GM12875 (cell line): ENCODE measurements around the gene DPP6.

Source experiments
- H3K4me3 ChIP-seq: one replicate; pipeline ENCODE4 v1.5.1; 2011; ENCODE audit warnings: low read depth, low read length, control low read depth
- TF ChIP-seq, protein P1 (sequence below): IDR thresholded peaks from 2 replicates; pipeline ENCODE4 v1.5.1; 2011; ENCODE audit warnings: low read depth, mild to moderate bottlenecking, control low read depth, inconsistent platforms, low read length, moderate library complexity, borderline replicate concordance; ENCODE audit not compliant: insufficient read depth

DPP6 gene

DNA sequence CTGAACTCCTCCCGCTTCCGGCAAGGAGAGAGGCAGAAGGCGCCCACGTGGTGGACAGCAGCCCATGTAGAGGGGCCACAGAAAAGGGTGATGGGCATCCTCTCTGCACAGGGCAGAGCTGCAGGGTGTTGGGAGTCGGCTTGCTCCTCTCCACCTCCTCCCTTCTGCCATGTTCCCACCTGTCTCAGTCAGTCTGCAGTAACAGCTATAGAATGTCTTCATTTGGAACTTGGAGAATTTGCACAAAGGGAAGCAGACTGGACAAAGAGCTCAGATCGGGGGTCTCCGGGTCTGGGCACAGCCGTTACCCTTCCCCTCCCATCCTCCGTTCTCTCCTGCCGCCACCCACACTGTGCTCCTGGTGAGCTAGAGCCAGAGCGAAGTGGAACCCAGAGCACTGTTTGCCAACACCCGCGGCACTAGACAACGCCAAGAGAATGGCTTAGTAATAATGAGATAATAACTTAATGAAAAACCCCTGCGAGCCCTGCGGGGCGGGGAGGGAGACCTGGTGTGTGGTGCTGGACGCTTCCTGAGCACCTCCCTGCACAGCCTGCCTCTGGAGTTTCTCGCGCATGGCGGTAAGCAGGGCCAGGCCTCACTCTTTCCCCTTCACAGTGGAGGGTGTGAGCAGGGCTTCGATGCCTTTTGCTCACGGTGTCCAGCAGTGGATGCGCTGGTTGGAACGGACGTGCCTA, 696.0 kb downstream of the DPP6 start:
- TF ChIP-seq, protein P1, sequence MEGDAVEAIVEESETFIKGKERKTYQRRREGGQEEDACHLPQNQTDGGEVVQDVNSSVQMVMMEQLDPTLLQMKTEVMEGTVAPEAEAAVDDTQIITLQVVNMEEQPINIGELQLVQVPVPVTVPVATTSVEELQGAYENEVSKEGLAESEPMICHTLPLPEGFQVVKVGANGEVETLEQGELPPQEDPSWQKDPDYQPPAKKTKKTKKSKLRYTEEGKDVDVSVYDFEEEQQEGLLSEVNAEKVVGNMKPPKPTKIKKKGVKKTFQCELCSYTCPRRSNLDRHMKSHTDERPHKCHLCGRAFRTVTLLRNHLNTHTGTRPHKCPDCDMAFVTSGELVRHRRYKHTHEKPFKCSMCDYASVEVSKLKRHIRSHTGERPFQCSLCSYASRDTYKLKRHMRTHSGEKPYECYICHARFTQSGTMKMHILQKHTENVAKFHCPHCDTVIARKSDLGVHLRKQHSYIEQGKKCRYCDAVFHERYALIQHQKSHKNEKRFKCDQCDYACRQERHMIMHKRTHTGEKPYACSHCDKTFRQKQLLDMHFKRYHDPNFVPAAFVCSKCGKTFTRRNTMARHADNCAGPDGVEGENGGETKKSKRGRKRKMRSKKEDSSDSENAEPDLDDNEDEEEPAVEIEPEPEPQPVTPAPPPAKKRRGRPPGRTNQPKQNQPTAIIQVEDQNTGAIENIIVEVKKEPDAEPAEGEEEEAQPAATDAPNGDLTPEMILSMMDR = no peak
- H3K4me3 ChIP-seq = no peak overlapping the region

DNA sequence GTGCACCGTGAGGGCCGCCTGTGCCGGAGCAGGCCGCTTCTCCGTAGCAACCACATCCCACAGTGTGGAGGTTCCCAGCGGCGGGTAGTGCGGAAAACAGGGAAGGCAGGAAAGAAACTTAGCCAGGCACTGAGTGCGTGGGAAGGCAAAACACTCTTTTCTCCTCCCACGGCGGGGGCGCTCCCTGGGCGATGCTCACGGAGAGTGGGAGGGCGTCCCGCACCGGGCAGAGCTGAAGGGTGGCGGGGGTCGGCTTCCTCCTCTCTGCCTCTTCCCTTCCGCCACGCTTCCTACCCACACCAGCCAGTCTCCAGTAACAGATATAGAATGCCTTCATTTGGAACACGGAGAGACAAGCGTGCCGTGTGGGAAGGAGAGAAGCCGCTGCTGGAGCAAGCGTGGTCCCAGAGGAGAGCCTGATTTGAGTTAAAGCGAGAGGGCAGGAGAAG, 698.2 kb downstream of the DPP6 start:
- TF ChIP-seq, protein P1 = no peak
- no peak overlapping the region for H3K4me3 ChIP-seq

DNA sequence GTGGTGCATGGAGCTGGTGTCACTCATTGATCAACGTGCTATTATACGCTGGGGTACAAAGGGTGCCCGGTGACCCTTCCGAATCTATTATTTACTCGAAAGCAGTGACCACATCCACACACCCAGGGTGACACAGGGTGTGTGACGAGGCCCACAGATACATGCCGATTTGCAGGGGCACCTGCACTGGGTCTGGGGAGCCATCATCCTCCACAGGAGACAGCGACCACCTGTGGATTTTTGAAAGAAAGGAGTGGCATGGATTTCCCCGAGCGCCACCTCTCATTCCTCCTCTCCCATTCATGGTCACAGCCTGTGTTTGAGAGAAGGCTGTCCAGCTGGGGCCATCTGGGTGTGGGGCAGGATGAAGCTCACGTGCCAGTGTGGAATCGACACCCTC, 701.0 kb downstream of the DPP6 start:
- TF ChIP-seq, protein P1 = no peak
- H3K4me3 ChIP-seq = no peak overlapping the region

DNA sequence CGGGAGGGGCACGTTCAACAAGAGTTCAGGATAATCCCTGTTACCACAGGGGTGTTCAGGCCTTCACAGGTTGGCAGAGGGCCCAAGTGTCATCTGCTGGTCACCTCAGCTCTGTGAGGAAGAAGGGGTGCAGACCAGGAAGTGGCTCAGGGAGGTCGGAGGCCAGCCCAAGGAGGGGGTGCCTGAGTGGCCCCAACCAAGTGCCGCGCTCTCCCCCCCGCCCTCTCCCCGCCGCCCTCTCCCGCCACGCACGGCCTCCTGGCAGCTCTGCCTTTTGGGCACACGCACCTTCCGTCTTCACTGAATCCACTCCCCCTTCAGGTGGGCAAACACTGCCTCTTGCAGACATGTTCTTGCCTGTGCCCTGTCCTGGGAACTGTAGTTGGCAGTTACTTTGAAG, 705.6 kb downstream of the DPP6 start:
- TF ChIP-seq, protein P1 = no peak
- H3K4me3 ChIP-seq = no peak overlapping the region

DNA sequence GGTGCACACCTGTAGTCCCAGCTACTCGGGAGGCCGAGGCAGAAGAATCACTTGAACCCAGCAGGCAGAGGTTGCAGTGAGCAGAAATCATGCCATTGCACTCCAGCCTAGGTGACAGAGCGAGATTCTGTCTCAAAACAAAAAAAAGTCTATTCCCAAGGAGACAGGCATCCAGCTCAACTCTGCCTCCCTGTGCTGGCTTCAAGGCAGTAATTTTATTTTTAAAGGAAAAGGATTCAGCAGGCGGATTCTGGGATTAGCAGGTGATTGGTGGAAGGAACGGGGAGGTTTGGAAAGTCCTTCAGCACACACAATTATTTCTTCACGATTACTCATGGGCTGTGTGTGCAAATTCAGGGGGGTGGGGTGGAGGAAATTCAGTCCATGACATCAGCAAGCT, 707.8 kb downstream of the DPP6 start:
- TF ChIP-seq, protein P1 = no peak
- no peak overlapping the region for H3K4me3 ChIP-seq

DNA sequence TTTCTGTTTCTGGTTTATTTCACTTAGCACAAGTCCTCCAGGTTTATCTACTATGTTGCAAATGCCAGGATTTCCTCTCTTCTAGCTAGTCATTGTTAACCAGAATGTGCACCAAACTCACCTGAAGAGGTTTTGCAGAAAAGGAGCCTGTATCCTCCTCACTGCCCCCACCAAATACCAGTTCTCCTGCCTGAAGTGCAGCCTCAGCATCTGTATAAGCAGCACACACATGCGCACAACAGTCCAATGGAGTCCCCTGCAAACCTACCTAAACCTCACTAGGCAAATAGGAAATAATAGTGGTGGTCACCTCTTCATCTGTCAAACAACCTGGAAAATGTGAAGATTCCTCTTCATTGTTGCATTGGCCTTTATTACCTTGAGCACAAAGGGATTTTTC, 712.9 kb downstream of the DPP6 start:
- H3K4me3 ChIP-seq = no peak overlapping the region
- TF ChIP-seq, protein P1 = no peak

DNA sequence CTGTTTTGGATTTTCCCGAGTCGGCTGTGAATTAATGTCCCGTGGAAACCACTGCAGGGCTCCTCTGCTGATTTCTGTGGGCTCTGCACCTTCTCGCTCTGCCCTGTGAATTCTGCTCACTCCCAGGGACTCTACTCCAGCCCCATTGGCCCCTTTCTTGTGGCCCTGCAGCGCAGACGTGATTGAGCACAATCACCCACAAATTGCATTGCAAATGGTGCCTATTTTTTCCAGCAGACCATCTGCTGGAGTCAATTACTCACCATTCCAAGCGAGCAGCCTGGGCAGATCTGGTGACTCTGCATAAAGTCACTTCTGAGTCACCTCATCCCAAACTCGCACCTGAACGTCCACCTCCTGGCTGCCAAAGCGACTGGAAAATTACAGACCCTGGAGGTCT, 714.9 kb downstream of the DPP6 start:
- no peak overlapping the region for H3K4me3 ChIP-seq
- TF ChIP-seq, protein P1 = no peak
